ENCODE data around the gene TMEM269. TPM values are rescaled to one million over a fixed set of nuclear protein-coding genes. Genes with fewer than 3 reads are reported as not detected.

TMEM269 gene
- total and polyA plus RNA-seq, 2 experiments from 2014 or later: 0.35 to 0.69 TPM

GRCh38 chr1:42737257-42737656 is 47.5 kb upstream of the TMEM269 start:
- Histone ChIP-seq H3K27ac (no peak overlapping the region), H3K4me1 (ENCODE audit: low read depth) (peaks cover 14% of the 10 kb centered on the region), H3K4me3 (no peak overlapping the region), H3K36me3 (no peaks in the 10 kb centered on the region), H3K27me3 (no peaks in the 10 kb centered on the region), H3K9me3 (ENCODE audit: low read depth) (no peaks in the 10 kb centered on the region)
- TF ChIP-seq CTCF (IDR thresholded peaks at IDR 0.05; ENCODE audit: low read depth, low read length): no peak
- no peak for DNase-seq (ENCODE audit: low read depth in 1 of 2, low spot score in 1 of 2)

GRCh38 chr1:42737986-42738677 is 46.7 kb upstream of the TMEM269 start:
- Histone ChIP-seq H3K27ac (no peak overlapping the region), H3K36me3 (no peaks in the 10 kb centered on the region), H3K27me3 (no peaks in the 10 kb centered on the region), H3K4me1 (ENCODE audit: low read depth) (peaks cover 14% of the 10 kb centered on the region), H3K4me3 (no peak overlapping the region), H3K9me3 (ENCODE audit: low read depth) (no peaks in the 10 kb centered on the region)
- DNase-seq (ENCODE audit: low read depth in 1 of 2, low spot score in 1 of 2): no peak
- no peak for TF ChIP-seq CTCF (IDR thresholded peaks at IDR 0.05; ENCODE audit: low read depth, low read length)

- H3K36me3 ChIP-seq: no peaks in the 10 kb centered on the region
- no peaks in the 10 kb centered on the region for H3K9me3 ChIP-seq (ENCODE audit: low read depth)
- H3K4me3 ChIP-seq: no peak overlapping the region
- no peaks in the 10 kb centered on the region for H3K27me3 ChIP-seq
- no peak overlapping the region for H3K27ac ChIP-seq
- DNase-seq (ENCODE audit: low read depth in 1 of 2, low spot score in 1 of 2): no peak
- no peak for TF ChIP-seq CTCF (IDR thresholded peaks at IDR 0.05; ENCODE audit: low read depth, low read length)
- peaks cover 14% of the 10 kb centered on the region for H3K4me1 ChIP-seq (ENCODE audit: low read depth)
Observed at GRCh38 chr1:42738678-42739226, 46.0 kb upstream of the TMEM269 start.

- DNase-seq (ENCODE audit: low read depth in 1 of 2, low spot score in 1 of 2): peak in 1 of 2 donors; percentile 72
- no peak within 1 kb of the TSS for H3K27ac ChIP-seq
Observed at GRCh38 chr1:42739753-42740700, 44.8 kb upstream of the TMEM269 start, which contains the start of gene CLDN19. TSS of gene CLDN19 (minus strand) at chr1:42740236. CDS start at chr1:42740063, 173 bp downstream.

More at GRCh38 chr1:42739753-42740700, 44.8 kb upstream of the TMEM269 start, which contains the start of gene CLDN19:
- no peaks in the 10 kb centered on the region for H3K27me3 ChIP-seq
- TF ChIP-seq CTCF (IDR thresholded peaks at IDR 0.05; ENCODE audit: low read depth, low read length): no peak
- no peaks in the 10 kb centered on the region for H3K9me3 ChIP-seq (ENCODE audit: low read depth)
- H3K4me3 ChIP-seq: no peak within 1 kb of the TSS
- H3K4me1 ChIP-seq (ENCODE audit: low read depth): peaks cover 14% of the 10 kb centered on the region
- H3K36me3 ChIP-seq: no peaks in the 10 kb centered on the region

All from cardiac muscle cell (in vitro differentiated cells and primary cell).